ENCODE results near the gene NDEL1.

Gene NDEL1

GRCh38 chr17:8504460-8505207 lies 69.0 kb downstream of the NDEL1 start:
- in situ Hi-C loops (cut with MboI; ENCODE audit: low sequenced_read_pairs, unreplicated experiment): no loop called here
- DNase-seq (ENCODE audit: low spot score): no peak
- TF ChIP-seq, protein P1, sequence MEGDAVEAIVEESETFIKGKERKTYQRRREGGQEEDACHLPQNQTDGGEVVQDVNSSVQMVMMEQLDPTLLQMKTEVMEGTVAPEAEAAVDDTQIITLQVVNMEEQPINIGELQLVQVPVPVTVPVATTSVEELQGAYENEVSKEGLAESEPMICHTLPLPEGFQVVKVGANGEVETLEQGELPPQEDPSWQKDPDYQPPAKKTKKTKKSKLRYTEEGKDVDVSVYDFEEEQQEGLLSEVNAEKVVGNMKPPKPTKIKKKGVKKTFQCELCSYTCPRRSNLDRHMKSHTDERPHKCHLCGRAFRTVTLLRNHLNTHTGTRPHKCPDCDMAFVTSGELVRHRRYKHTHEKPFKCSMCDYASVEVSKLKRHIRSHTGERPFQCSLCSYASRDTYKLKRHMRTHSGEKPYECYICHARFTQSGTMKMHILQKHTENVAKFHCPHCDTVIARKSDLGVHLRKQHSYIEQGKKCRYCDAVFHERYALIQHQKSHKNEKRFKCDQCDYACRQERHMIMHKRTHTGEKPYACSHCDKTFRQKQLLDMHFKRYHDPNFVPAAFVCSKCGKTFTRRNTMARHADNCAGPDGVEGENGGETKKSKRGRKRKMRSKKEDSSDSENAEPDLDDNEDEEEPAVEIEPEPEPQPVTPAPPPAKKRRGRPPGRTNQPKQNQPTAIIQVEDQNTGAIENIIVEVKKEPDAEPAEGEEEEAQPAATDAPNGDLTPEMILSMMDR (IDR thresholded peaks at IDR 0.05; ENCODE audit: borderline replicate concordance, control extremely low read depth, extremely low read depth, insufficient read depth, missing control alignments): no peak

GRCh38 chr17:8506145-8506544 lies 70.5 kb downstream of the NDEL1 start:
- in situ Hi-C loops (cut with MboI; ENCODE audit: low sequenced_read_pairs, unreplicated experiment): no loop called here
- TF ChIP-seq, protein P1 (IDR thresholded peaks at IDR 0.05; ENCODE audit: borderline replicate concordance, control extremely low read depth, extremely low read depth, insufficient read depth, missing control alignments): no peak
- no peak for DNase-seq (ENCODE audit: low spot score)

GRCh38 chr17:8514801-8515200 lies 79.1 kb downstream of the NDEL1 start:
- TF ChIP-seq, protein P1 (IDR thresholded peaks at IDR 0.05; ENCODE audit: borderline replicate concordance, control extremely low read depth, extremely low read depth, insufficient read depth, missing control alignments): no peak
- in situ Hi-C loops (cut with MboI; ENCODE audit: low sequenced_read_pairs, unreplicated experiment): no loop called here
- no peak for DNase-seq (ENCODE audit: low spot score)

All from GM13976 (cell line).